Measurements from ENCODE around the gene AMOTL2. TPM values are rescaled to one million over a fixed set of nuclear protein-coding genes. Genes with fewer than 3 reads are reported as not detected.

AMOTL2 gene
- total RNA-seq, 1 experiment from 2014 or later = 153 TPM

DNA sequence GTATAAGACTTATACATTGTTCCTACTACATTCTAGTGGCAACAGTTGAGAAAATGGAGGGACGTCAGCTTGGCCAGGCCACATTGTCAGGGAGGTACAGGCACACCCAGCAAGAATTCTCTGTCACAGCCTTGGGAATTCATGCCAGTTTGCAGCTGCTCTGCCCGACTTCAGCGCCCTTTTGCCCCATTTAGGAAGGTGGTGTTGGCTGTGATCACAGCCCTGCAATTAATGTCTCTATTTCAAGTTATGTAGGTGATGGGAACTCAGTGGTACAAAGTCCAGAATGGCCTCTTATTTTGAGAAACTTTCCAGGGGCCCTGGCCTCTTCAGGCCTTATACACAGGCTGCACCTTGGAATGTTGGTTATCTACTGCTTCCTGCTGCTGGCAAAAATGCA is 26.7 kb downstream of the AMOTL2 start:
- intact Hi-C loops (cut with micrococcal nuclease; ENCODE audit: unreplicated experiment) = no loop called here
- peaks cover 50% of the 10 kb centered on the region for H3K4me1 Mint-ChIP-seq (ENCODE audit: low read depth, unreplicated experiment)
- H3K36me3 Mint-ChIP-seq (ENCODE audit: insufficient read depth, unreplicated experiment) = peaks cover 32% of the 10 kb centered on the region
- DNase-seq = no peak
- no peak overlapping the region for H3K4me3 Mint-ChIP-seq (ENCODE audit: low read depth, unreplicated experiment)
- no peak overlapping the region for H3K27ac Mint-ChIP-seq (ENCODE audit: unreplicated experiment)
- peaks cover 4% of the 10 kb centered on the region for H3K9me3 Mint-ChIP-seq (ENCODE audit: low read depth, unreplicated experiment)
- TF ChIP-seq, protein P1, sequence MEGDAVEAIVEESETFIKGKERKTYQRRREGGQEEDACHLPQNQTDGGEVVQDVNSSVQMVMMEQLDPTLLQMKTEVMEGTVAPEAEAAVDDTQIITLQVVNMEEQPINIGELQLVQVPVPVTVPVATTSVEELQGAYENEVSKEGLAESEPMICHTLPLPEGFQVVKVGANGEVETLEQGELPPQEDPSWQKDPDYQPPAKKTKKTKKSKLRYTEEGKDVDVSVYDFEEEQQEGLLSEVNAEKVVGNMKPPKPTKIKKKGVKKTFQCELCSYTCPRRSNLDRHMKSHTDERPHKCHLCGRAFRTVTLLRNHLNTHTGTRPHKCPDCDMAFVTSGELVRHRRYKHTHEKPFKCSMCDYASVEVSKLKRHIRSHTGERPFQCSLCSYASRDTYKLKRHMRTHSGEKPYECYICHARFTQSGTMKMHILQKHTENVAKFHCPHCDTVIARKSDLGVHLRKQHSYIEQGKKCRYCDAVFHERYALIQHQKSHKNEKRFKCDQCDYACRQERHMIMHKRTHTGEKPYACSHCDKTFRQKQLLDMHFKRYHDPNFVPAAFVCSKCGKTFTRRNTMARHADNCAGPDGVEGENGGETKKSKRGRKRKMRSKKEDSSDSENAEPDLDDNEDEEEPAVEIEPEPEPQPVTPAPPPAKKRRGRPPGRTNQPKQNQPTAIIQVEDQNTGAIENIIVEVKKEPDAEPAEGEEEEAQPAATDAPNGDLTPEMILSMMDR (IDR thresholded peaks at IDR 0.05; ENCODE audit: unreplicated experiment) = no peak
- no peaks in the 10 kb centered on the region for H3K27me3 Mint-ChIP-seq (ENCODE audit: unreplicated experiment)
- CTCF ChIA-PET = interaction anchor here (1.1 kb wide), 1 partner anchor 16 kb away, joined by 3 read pairs; no protein-coding TSS in a partner anchor
- BruUV-seq (replicated peaks) = no TSS peak

DNA sequence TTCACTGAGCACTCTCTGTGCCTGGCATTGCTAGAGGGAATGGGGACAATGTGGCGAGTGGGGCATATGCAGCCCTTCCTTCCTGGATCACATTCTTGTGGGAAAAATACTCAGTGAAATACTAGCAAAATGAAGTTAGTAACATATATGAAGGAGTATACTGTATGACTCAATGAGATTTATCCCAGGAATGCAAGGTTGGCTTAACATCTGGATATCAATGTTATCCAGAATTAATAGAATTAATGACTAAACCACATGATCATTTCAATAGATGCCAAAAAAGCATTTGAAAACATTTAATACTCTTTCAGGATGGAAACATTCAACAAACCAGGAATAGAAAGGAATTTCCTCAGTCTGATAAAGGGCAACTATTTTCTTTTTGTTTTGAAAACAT is 27.5 kb downstream of the AMOTL2 start:
- H3K9me3 Mint-ChIP-seq (ENCODE audit: low read depth, unreplicated experiment) = peaks cover 4% of the 10 kb centered on the region
- no peak overlapping the region for H3K4me3 Mint-ChIP-seq (ENCODE audit: low read depth, unreplicated experiment)
- BruUV-seq (replicated peaks) = no TSS peak
- TF ChIP-seq, protein P1 (IDR thresholded peaks at IDR 0.05; ENCODE audit: unreplicated experiment) = no peak
- H3K4me1 Mint-ChIP-seq (ENCODE audit: low read depth, unreplicated experiment) = peaks cover 46% of the 10 kb centered on the region
- DNase-seq = no peak
- H3K27me3 Mint-ChIP-seq (ENCODE audit: unreplicated experiment) = no peaks in the 10 kb centered on the region
- H3K36me3 Mint-ChIP-seq (ENCODE audit: insufficient read depth, unreplicated experiment) = peaks cover 23% of the 10 kb centered on the region
- intact Hi-C loops (cut with micrococcal nuclease; ENCODE audit: unreplicated experiment) = no loop called here
- CTCF ChIA-PET = interaction anchor here (0.9 to 1.1 kb wide), 2 partner anchors 10 to 17 kb away, joined by 3 to 5 read pairs; no protein-coding TSS in a partner anchor
- no peak overlapping the region for H3K27ac Mint-ChIP-seq (ENCODE audit: unreplicated experiment)

DNA sequence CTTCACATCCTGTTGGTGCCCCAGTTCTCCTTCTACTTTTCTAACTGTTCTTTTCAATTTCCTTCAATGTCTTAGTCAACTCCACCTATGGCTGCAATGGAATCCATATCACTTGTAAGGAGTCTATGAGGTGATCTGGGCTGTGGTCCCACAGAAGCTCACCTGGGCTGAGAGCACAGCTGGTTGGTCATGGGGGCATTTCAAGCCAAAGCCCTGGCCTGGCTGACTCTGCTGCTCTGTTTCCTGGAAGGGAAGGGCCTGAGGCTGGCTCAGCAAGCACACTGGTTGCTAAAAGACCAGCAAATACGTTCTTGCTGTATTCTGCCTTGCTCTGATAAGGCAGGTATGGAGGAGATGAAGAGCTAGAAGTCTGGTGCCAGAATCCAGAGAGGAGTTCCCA is 29.0 kb downstream of the AMOTL2 start:
- intact Hi-C loops (cut with micrococcal nuclease; ENCODE audit: unreplicated experiment) = no loop called here
- CTCF ChIA-PET = interaction anchor here (0.6 to 1.1 kb wide), 4 partner anchors 13 to 132 kb away, joined by 3 to 4 read pairs (median 4); no protein-coding TSS in a partner anchor

DNA sequence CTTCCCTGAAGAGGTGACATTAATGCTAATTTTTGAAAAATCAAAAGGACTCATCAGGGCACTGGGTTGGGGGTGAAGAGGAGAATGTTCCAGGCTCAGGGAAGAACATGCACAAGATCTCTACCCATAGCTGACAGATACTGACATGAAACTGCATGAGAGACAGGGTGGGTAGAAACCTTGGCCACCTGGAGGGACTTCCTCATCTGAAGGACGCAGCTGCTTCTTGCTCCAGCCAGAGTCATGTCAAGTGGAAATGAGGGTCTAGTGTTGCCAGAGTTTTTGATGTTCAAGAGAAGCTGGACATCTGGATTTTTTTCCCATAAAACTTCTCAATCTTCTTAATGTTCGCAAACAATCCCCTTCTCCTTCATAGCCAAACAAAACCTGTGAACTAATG is 29.7 kb downstream of the AMOTL2 start:
- Mint-ChIP-seq H3K36me3 (ENCODE audit: insufficient read depth, unreplicated experiment) (peaks cover 10% of the 10 kb centered on the region), H3K4me1 (ENCODE audit: low read depth, unreplicated experiment) (peaks cover 46% of the 10 kb centered on the region), H3K27me3 (ENCODE audit: unreplicated experiment) (no peaks in the 10 kb centered on the region), H3K4me3 (ENCODE audit: low read depth, unreplicated experiment) (no peak overlapping the region), H3K9me3 (ENCODE audit: low read depth, unreplicated experiment) (peaks cover 4% of the 10 kb centered on the region), H3K27ac (ENCODE audit: unreplicated experiment) (no peak overlapping the region)
- intact Hi-C loops (cut with micrococcal nuclease; ENCODE audit: unreplicated experiment) = no loop called here
- TF ChIP-seq, protein P1 (IDR thresholded peaks at IDR 0.05; ENCODE audit: unreplicated experiment) = no peak
- BruUV-seq (replicated peaks) = no TSS peak
- DNase-seq = no peak
- CTCF ChIA-PET = no interaction called here

More for the DNA sequence above, 29.0 kb downstream of the AMOTL2 start:
- peaks cover 10% of the 10 kb centered on the region for H3K36me3 Mint-ChIP-seq (ENCODE audit: insufficient read depth, unreplicated experiment)
- no TSS peak for BruUV-seq (replicated peaks)
- no peaks in the 10 kb centered on the region for H3K27me3 Mint-ChIP-seq (ENCODE audit: unreplicated experiment)
- DNase-seq = no peak
- peaks cover 46% of the 10 kb centered on the region for H3K4me1 Mint-ChIP-seq (ENCODE audit: low read depth, unreplicated experiment)
- TF ChIP-seq, protein P1 (IDR thresholded peaks at IDR 0.05; ENCODE audit: unreplicated experiment) = no peak
- H3K27ac Mint-ChIP-seq (ENCODE audit: unreplicated experiment) = no peak overlapping the region
- no peak overlapping the region for H3K4me3 Mint-ChIP-seq (ENCODE audit: low read depth, unreplicated experiment)
- H3K9me3 Mint-ChIP-seq (ENCODE audit: low read depth, unreplicated experiment) = peaks cover 4% of the 10 kb centered on the region

Data from Calu3 (cell line).